ENCODE measurements around the gene SEC14L5. TPM values are rescaled to one million over a fixed set of nuclear protein-coding genes. Genes with fewer than 3 reads are reported as not detected.

SEC14L5 gene
- total RNA-seq, 1 donor from 2014 or later, result not detected

GRCh38 chr16:5064915-5065314 is 106.8 kb downstream of the SEC14L5 start:
- Histone ChIP-seq H3K4me3 (ENCODE audit: low read depth, low read length) (no peak overlapping the region), H3K36me3 (ENCODE audit: control insufficient read depth, insufficient read depth, low read length) (no peaks in the 10 kb centered on the region), H3K27me3 (ENCODE audit: control insufficient read depth, insufficient read depth, low read length) (peaks cover 20% of the 10 kb centered on the region)
- TF ChIP-seq, protein P1, sequence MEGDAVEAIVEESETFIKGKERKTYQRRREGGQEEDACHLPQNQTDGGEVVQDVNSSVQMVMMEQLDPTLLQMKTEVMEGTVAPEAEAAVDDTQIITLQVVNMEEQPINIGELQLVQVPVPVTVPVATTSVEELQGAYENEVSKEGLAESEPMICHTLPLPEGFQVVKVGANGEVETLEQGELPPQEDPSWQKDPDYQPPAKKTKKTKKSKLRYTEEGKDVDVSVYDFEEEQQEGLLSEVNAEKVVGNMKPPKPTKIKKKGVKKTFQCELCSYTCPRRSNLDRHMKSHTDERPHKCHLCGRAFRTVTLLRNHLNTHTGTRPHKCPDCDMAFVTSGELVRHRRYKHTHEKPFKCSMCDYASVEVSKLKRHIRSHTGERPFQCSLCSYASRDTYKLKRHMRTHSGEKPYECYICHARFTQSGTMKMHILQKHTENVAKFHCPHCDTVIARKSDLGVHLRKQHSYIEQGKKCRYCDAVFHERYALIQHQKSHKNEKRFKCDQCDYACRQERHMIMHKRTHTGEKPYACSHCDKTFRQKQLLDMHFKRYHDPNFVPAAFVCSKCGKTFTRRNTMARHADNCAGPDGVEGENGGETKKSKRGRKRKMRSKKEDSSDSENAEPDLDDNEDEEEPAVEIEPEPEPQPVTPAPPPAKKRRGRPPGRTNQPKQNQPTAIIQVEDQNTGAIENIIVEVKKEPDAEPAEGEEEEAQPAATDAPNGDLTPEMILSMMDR (IDR thresholded peaks at IDR 0.05; ENCODE audit: insufficient read depth, low read length, poor library complexity, severe bottlenecking), result no peak
- DNase-seq (ENCODE audit: low read depth), result no peak

DNA sequence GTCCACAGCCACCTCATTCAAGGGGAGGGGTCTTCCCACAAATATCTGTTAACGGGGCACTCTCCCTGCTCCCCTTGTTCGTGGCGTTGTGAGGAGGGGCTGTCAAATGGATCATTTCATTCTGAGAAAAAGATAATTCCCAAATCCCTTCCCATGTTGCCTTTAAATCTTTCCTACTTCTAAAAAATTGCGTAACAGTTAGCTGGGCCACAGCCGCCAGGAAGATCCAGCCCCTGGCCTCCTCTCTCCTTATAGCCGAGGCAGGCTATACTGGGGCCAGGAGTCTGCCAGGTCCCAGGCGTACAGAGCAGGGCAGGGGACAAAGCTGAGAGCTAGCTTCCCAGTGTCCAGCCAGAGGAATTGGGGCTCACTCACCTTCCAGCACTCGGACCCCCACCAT is 107.2 kb downstream of the SEC14L5 start:
- Histone ChIP-seq H3K27me3 (ENCODE audit: control insufficient read depth, insufficient read depth, low read length) (peaks cover 20% of the 10 kb centered on the region), H3K36me3 (ENCODE audit: control insufficient read depth, insufficient read depth, low read length) (no peaks in the 10 kb centered on the region), H3K4me3 (ENCODE audit: low read depth, low read length) (no peak overlapping the region)
- no peak for DNase-seq (ENCODE audit: low read depth)
- TF ChIP-seq, protein P1 (IDR thresholded peaks at IDR 0.05; ENCODE audit: insufficient read depth, low read length, poor library complexity, severe bottlenecking), result no peak

DNA sequence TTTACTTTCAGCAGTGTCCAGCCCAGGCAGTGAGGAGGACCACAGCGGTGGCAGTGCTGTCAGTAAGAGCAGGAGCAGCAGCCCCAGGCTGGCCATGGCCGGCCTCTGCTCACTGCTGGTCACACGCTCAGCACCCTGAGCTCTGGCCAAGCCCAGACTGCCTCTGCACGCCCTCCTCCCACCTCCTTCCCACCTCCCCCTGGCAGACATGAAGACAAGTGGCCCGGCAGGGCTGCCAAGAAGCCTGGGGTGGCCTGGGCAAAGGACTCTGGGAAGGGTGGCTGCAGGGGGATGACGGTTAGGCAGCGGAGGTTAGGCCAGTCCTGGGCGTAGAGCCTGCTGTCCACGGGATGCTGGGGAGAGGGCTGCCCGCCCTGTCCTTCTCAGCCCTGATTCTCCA is 107.7 kb downstream of the SEC14L5 start, which contains the start of gene C16orf89:
Gene C16orf89 (minus strand): TSS at position 144 of the 400 bp plus-strand sequence. CDS start 48 bp downstream, at position 96.
- TF ChIP-seq, protein P1 (IDR thresholded peaks at IDR 0.05; ENCODE audit: insufficient read depth, low read length, poor library complexity, severe bottlenecking), result no peak
- DNase-seq (ENCODE audit: low read depth), result no peak
- peaks cover 20% of the 10 kb centered on the region for H3K27me3 ChIP-seq (ENCODE audit: control insufficient read depth, insufficient read depth, low read length)
- no peaks in the 10 kb centered on the region for H3K36me3 ChIP-seq (ENCODE audit: control insufficient read depth, insufficient read depth, low read length)
- H3K4me3 ChIP-seq (ENCODE audit: low read depth, low read length), result no peak within 1 kb of the TSS

DNA sequence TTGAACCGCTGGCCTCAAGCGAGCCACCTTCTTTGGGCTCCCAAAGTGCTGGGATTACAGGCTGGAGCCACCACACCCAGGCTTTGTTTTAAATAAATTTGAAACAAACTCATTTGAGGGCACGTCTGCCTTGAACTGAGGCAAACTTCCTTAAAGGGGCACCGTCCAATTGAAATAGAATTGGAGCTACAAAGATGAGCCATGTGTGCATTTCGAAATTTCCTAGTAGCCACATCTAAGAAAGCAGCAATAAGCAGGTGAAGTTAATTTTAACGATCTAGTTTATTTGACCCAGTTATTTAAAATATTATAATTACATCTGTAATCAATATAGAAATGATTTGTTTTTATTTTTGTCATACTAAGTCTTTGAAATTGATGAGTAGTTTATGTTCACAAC is 108.4 kb downstream of the SEC14L5 start:
- DNase-seq (ENCODE audit: low read depth), result no peak
- Histone ChIP-seq H3K36me3 (ENCODE audit: control insufficient read depth, insufficient read depth, low read length) (no peaks in the 10 kb centered on the region), H3K4me3 (ENCODE audit: low read depth, low read length) (no peak overlapping the region), H3K27me3 (ENCODE audit: control insufficient read depth, insufficient read depth, low read length) (peaks cover 20% of the 10 kb centered on the region)
- TF ChIP-seq, protein P1 (IDR thresholded peaks at IDR 0.05; ENCODE audit: insufficient read depth, low read length, poor library complexity, severe bottlenecking), result no peak

Other genes with a start within 250 kb of the SEC14L5 start
- 22.0 and 28.6 TPM in 2 replicates for gene ANKS3, start 224.1 kb upstream of the SEC14L5 start, total RNA-seq
- gene DNAAF8, start 223.8 kb upstream of the SEC14L5 start, total RNA-seq, result 0.62 and 1.8 TPM in 2 replicates
- gene ZNF500, start 191.2 kb upstream of the SEC14L5 start, total RNA-seq, result 5.8 and 10.5 TPM in 2 replicates
- not detected in 2 replicates for gene SEPTIN12, start 170.0 kb upstream of the SEC14L5 start, total RNA-seq
- 37.0 TPM in 1 of 2 replicates, not detected in the other for gene SMIM22, start 163.0 kb upstream of the SEC14L5 start, total RNA-seq
- gene ROGDI, start 155.7 kb upstream of the SEC14L5 start, total RNA-seq, result 24.3 and 25.9 TPM in 2 replicates
- gene GLYR1, start 111.0 kb upstream of the SEC14L5 start, total RNA-seq, result 42.7 and 57.5 TPM in 2 replicates
- 33.3 and 40.8 TPM in 2 replicates for gene UBN1, start 110.8 kb upstream of the SEC14L5 start, total RNA-seq
- 25.5 and 26.5 TPM in 2 replicates for gene PPL, start 21.2 kb upstream of the SEC14L5 start, total RNA-seq
- 40.0 and 59.9 TPM in 2 replicates for gene NAGPA, start 75.6 kb downstream of the SEC14L5 start, total RNA-seq
- gene C16orf89, start 107.6 kb downstream of the SEC14L5 start, total RNA-seq, result 1.0 TPM in 1 of 2 replicates, not detected in the other
- gene ALG1, start 113.5 kb downstream of the SEC14L5 start, total RNA-seq, result 33.0 and 33.5 TPM in 2 replicates
- 7.8 and 16.8 TPM in 2 replicates for gene EEF2KMT, start 139.5 kb downstream of the SEC14L5 start, total RNA-seq